ENCODE data around the gene PRRT1. TPM values are rescaled to one million over a fixed set of nuclear protein-coding genes. Genes with fewer than 3 reads are reported as not detected.

The PRRT1 gene
- total RNA-seq, result not detected in 2 replicates

DNA sequence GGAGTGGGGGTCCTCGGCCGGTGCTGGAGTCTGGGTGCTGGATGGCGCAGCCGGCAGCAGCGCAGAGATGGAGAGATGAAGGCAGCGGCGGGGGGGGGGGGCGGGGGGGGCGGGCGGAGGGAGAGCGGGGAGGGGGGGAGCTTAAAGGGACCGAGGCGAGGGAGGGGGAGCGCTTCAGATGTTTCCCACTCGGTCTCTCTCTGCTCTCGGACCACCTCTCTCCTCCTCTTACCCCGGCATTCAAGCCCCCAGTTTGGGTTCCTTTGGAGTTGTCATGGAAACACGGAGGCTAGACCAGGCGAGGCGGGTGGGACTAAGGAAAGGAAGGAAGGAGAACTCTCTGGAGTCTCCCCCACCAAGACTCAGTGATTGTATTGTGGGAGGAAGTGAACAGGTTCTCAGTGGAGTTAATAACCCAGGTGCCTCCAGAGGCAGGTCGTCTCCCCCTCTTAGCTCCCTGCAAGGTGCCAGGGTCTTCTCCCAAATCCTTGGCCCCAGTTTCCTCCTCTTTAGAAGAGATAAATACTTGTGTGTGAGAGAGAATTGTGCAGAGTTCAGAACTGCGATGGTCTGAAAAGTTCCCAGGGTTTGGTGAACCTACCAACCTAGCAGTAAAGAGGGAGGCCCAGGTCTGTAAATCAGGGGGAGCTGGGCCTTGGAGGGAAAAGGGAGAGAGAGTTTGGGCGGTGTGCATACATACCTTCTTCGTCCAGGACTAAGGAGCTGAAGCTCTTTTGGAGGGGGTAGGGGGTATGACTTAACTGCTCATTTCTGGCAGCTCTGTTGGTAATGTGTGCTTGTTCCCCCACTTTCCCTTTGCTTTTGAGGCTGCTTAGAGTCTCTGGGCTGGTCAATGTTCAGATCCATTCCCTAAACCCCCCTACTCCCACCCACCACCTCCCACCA, at the start of gene PRRT1:
TSS of gene PRRT1 (minus strand) at position 77 of the 906 bp plus-strand sequence. CDS start 112 bp downstream, outside the sequence.

DNA sequence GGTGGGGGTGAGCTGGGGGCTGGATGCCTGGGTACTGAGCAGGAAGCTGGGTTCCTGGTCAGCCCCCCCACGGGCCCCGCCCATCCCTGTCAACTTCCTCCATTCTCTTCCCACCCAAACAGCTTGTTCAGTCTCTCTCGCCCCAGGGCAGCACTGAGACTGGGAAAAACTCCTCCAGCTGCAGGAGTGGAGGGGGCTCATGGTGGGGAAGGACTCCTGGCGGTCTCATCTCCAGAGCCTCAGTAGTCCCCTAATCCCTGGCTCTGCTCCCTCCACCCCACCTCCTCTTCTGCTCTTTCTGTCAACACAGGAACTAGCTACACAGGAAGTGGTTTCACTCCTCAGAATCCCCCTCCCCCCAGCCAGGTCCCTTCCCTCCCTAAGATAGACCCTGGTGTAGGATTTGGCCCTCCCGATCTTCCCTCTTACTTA, 40.9 kb upstream of the PRRT1 start, which contains the start of gene GPSM3:
TSS of gene GPSM3 (minus strand) at position 36 of the 432 bp plus-strand sequence. CDS start 130 bp downstream, outside the sequence.

DNA sequence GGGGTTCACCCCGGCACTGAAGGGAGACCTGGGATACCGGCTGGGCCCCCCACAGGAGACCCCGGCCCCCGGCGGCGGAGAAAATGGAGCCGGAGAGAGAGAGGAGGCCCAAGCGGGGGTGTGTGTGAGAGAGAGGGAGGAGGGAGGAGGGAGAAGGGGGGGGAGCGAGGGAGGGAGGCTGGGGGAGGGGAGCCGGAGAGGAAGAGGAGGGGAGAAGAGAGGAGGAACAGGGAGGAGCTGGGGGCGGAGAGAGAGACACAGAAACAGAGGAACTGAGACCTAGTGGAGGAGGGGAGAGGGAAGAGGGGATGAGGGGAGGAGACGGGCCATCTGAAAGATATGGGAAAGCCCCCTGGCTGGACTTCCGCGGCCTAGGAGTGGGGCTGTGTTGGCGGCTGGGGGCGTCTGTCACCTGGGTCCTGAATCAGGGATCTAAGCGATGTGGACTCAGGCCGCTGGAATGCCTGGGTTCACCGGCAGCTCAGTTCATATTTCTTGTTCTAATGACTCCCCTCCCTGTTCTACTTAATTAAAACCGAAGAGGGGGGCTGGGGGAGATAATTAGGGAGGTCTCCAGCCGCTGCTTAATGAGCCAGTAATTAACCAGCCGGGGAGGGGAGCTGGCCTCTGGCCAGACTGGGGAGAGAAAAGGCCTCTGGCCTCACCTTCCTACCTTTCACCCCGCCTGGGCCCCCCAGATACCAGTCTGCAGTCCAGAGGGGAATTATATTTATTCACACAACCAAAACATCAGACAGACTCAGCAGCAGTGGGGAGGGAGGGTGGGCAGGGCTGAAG, 38.5 kb upstream of the PRRT1 start, which contains the start of gene PBX2:
TSS of gene PBX2 (minus strand) at position 149 of the 798 bp plus-strand sequence. CDS start 287 bp downstream, outside the sequence.

DNA sequence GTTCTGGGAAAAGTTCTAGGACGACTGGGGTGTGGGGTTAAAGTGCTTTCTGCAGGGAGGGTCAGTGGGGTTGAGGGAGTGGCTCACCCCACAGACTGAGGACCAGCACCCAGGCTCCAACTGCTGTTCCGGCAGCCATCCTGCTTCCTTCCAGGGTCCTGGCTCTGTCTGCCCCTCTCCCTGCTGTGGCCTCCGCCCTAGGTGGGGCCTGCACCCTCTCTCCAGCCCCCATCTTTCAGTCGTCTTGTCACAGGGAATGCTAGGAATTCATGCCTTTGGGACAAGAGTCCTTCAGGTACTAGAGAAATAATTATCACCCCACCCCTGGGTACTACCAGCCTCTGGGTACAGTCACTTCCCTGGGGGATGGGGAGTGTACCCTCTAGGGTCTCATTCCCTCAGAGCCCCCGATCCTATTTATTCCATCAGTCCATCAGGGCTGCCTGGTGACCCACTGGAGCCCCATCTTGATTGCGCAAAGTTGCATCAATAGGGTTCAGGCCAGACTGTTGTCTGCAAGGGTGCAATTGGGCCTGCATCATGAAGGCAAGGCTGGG, 32.4 kb upstream of the PRRT1 start, which contains the start of gene AGER:
TSS of gene AGER (minus strand) at position 170 of the 557 bp plus-strand sequence. CDS start at position 139, 31 bp downstream.

DNA sequence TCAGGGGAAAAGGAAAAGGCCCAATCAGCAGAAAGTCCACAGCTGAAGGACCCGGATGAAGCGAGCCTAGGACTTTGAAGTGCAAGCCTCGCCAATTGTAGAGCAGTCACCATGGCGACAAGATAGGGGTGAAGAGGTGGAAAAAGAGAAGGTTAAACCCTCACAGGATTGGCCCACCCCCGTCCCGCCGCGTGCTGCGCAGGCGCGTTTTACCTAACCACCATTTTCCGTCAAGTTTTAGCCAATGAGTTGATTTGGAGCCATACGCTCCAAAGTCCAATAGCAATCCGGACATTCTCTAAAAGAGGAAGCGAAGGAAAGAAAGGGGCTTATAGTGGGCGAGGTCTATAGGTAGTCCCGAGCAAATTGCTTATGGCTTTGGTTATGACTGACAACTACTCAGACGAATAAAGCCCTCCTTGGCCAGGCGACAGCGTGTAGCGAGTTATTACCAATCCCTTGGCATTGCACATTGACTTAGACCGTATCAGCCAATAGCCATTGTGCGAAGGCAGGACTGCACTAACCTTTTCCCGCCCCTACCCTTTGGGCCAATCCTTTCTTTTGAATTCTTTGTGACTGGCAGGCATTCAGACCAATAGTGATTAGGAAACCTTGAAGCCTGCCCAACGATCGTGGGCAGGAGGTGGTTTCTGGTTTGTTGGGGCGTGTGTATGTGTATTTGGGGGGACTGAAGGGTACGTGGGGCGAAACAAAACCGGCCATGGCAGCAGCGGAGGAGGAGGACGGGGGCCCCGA, 26.2 kb upstream of the PRRT1 start, which contains the start of gene RNF5:
TSS of gene RNF5 (plus strand) at position 618 of the 759 bp plus-strand sequence. CDS start at position 725, 107 bp downstream.

DNA sequence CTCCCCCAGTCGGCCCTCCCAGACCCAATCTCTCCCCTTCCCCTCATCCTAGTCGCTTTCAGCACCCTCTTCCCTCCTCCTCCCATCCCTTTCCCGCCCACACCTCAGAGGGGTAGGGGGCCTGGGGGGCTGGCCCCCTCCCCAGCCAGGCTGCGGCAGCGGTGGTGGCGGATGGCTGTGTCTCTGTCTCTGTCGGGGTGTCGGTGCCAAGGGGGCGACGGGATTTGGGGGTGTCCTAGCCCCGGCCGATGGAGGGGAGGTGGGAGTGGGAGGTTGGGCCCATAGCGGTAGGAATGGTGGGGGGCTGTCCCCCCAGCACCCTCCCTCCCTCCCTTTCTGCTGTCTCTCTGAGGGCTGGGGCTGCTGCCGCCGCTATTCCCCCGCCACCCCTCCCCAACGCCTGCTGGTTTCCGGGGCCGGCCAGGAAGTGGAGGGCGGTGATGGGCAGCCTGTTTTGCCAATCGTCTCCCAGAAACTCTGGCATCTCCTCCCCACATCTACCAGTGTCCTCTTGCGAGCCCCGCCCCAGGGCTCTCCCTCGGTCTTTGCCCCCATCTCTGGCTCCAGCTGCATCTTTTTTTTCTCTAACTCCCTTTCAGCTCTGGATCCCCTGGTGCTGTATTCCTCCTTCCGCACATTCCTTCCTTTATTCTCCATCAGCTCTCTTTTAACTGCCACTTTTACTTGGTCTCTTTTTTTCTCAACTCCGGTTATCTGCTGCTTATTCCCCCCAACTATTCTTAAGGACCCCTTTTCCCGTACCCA, 24.2 kb upstream of the PRRT1 start, which contains the start of gene AGPAT1:
TSS of gene AGPAT1 (minus strand) at position 374 of the 765 bp plus-strand sequence. CDS start 4,588 bp downstream, outside the sequence.

DNA sequence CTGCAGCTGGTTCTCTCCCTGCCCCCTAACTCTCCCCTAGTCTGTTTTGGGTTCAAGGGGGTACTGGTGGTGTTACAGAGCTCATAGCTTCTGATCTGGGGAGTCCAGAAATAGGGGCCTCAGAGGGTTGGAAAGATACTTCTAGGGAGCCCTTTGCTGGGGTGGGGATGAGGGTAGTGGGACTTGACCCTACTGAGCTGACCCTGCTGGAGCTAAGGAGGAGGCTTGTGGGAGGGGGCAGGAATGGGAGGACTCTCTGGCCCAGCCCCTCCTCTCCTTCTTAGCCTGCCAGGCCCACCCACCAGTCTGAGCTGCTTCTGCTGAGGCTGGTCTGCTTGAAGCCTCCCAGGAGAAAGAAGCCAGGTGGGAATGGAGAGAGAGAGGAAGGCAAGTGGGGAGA, 12.6 kb upstream of the PRRT1 start, which contains the start of gene EGFL8:
TSS of gene EGFL8 (plus strand) at position 301 of the 400 bp plus-strand sequence. CDS start 1,571 bp downstream, outside the sequence.

DNA sequence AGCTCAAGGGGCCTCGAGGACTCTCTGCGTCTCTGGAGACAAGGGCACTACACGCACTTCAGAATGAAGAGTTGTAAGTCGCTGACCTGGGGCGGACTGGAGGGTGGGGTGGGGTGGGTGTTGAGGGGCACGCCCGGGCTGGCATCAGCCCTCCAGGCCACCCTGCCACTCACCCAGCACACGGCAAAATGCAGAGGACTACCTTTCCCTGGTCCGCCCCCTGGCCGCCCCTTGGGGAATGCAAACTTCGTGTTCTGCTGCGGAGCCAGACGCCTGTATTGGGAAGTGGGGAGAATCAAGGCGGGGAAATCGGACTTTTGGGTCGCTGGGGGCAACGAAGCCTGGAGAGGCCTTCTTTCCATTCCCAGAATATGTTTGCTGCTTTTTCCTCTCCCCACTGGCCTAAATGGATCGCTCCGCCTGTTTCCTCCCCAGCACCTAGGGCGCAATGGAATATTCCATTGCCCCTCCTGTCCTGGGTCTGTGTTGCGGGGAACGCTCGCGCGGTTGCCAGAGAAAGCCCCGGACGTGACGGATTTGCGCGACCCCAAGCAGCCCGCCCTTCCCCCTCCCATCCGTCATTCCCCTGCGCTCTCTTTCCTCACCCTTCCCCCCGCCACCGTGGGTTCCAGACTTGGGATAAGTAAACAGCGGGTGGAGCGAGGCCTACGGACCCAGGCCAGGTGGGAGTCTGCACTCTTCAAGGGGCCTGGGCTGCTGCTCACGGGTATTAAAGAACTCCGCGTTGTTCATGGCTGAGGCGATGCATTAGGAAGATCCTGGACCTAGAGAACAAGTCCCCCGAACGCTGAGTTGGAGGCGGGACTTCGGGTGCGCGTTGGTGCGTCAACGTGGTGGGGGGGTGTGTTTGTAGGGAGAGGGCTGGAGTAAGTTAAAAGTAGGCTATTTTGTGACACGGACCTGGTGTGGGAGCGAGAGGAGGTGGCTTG, 2.1 kb upstream of the PRRT1 start, which contains the start of gene PPT2:
TSS of gene PPT2 (plus strand) at position 578 of the 950 bp plus-strand sequence. CDS start 454 bp downstream, outside the sequence.

DNA sequence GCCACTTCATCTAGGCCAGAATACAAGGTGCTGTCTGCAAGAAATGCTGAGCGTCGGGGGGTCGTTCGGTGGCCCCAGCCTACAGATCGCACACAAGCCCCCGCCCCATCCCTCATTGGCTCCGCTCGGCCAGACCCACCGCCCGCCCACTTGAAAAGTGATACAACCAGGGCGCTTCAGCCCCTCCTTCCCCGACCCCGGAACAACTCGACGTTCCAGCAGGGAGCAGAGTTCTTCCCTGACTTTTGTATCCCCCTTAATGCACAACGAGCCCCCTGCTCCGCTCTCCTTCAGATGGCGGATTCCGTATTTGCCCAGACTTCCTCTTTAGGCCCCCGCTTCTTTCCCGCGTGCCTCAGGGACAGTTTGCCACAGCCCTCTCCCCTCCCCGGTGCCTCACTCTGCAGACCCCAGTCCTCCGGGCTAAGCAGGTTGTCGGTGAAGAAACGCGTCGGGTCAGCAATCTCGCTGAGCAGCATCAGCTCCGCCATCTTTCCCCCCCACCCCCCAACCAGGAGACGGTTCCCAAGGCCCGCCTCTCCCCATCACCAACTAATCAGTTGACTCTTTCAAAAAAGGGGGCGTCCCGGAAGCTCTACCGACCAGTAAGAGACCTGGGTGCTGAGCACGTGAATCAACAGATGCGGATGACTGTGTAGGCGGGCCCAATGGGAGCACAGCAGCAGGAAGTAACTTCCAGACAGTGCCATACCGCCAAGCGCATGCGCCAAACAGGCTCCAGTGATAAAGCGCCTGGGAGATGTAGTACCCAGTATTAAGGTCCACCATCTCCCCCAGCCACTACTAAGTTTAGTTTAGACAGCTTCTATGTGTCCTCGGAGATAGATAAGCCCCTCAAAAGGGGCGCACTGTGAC, 23.8 kb downstream of the PRRT1 start, which contains the start of gene ATF6B:
TSS of gene ATF6B (minus strand) at position 530 of the 876 bp plus-strand sequence. CDS start at position 491, 39 bp downstream.

DNA sequence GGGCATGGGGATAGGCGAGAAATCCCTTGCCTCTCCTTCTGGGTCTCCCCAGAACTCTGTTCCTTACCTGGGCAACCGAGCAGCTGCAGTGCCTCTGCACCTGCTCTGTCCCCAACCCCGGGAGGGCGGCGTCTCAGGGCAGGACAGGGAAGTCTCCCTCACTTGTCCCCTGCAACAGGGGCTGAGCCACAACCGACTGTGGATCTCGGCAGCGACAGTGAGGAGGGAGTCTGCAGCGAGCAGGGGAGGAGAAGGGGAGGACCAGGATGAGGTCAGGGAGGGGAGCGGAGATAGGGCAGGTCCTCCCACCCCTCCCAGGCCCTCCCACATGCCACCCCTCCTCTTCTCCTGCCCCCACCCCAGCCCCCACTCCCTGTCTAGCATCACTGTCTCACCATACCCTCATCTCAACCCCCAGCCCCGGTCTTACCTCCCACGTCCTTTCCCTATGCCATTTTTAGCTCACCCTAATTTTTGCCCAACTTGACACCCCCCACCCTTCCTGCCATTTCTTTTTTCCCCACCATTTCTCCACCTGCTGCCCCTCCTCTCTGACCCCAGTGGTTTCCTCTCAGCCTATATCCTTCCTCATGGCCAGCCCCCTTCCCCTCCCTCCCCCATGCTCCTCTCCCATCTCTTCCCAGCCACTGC, 42.5 kb downstream of the PRRT1 start, which contains the start of gene TNXB:
TSS of gene TNXB (minus strand) at position 225 of the 651 bp plus-strand sequence. CDS start 11,140 bp downstream, outside the sequence.

Other genes starting within 250 kb of the PRRT1 start
- 0.53 and 0.54 TPM in 2 replicates for gene ZBTB12, start 249.9 kb downstream of the PRRT1 start, total RNA-seq
- not detected in 2 replicates for gene C2, start 224.2 kb downstream of the PRRT1 start, total RNA-seq
- 3.9 and 7.0 TPM in 2 replicates for gene CFB, start 205.8 kb downstream of the PRRT1 start, total RNA-seq
- gene NELFE, start 193.0 kb downstream of the PRRT1 start, total RNA-seq, result 99.5 and 101 TPM in 2 replicates
- 38.9 and 44.7 TPM in 2 replicates for gene SKIC2, start 192.8 kb downstream of the PRRT1 start, total RNA-seq
- 18.7 and 22.7 TPM in 2 replicates for gene DXO, start 179.8 kb downstream of the PRRT1 start, total RNA-seq
- gene C4A, start 169.9 kb downstream of the PRRT1 start, total RNA-seq, result 0.53 and 1.3 TPM in 2 replicates
- gene C4B, start 137.1 kb downstream of the PRRT1 start, total RNA-seq, result 0.33 and 1.6 TPM in 2 replicates
- gene CYP21A2, start 113.5 kb downstream of the PRRT1 start, total RNA-seq, result not detected in 2 replicates
- 2.5 and 3.3 TPM in 2 replicates for gene TNXB, start 42.6 kb downstream of the PRRT1 start, total RNA-seq
- 21.3 and 27.2 TPM in 2 replicates for gene ATF6B, start 23.7 kb downstream of the PRRT1 start, total RNA-seq
- 3.3 and 5.1 TPM in 2 replicates for gene FKBPL, start 21.7 kb downstream of the PRRT1 start, total RNA-seq
- 14.4 and 22.5 TPM in 2 replicates for gene PPT2, start 2.2 kb upstream of the PRRT1 start, total RNA-seq
- 1.5 and 2.3 TPM in 2 replicates for gene EGFL8, start 12.7 kb upstream of the PRRT1 start, total RNA-seq
- 29.4 and 31.0 TPM in 2 replicates for gene AGPAT1, start 24.1 kb upstream of the PRRT1 start, total RNA-seq
- 68.7 and 75.7 TPM in 2 replicates for gene RNF5, start 26.5 kb upstream of the PRRT1 start, total RNA-seq
- gene AGER, start 32.3 kb upstream of the PRRT1 start, total RNA-seq, result 0.59 and 1.3 TPM in 2 replicates
- 25.1 and 33.4 TPM in 2 replicates for gene PBX2, start 38.3 kb upstream of the PRRT1 start, total RNA-seq
- gene GPSM3, start 40.7 kb upstream of the PRRT1 start, total RNA-seq, result 17.0 and 20.5 TPM in 2 replicates
- 89.3 and 98.6 TPM in 2 replicates for gene NOTCH4, start 72.1 kb upstream of the PRRT1 start, total RNA-seq
- gene TSBP1, start 220.0 kb upstream of the PRRT1 start, total RNA-seq, result not detected in 2 replicates

Measured in mammary microvascular endothelial cell (primary cell).